GM10266 (cell line): ENCODE data around the gene CLEC11A.

Source experiments
- DNase-seq: peaks from one replicate; pipeline ENCODE4 v3.0.0; 2012; ENCODE audit errors: extremely low spot score
- TF ChIP-seq, protein P1 (sequence below): IDR thresholded peaks from 2 replicates; pipeline ENCODE4 v1.5.1; 2012; ENCODE audit warnings: mild to moderate bottlenecking, low read depth; ENCODE audit not compliant: control insufficient read depth, insufficient read depth; ENCODE audit errors: missing control alignments

CLEC11A gene

GRCh38 chr19:50713556-50714236, 9.5 kb upstream of the CLEC11A start:
- TF ChIP-seq, protein P1, sequence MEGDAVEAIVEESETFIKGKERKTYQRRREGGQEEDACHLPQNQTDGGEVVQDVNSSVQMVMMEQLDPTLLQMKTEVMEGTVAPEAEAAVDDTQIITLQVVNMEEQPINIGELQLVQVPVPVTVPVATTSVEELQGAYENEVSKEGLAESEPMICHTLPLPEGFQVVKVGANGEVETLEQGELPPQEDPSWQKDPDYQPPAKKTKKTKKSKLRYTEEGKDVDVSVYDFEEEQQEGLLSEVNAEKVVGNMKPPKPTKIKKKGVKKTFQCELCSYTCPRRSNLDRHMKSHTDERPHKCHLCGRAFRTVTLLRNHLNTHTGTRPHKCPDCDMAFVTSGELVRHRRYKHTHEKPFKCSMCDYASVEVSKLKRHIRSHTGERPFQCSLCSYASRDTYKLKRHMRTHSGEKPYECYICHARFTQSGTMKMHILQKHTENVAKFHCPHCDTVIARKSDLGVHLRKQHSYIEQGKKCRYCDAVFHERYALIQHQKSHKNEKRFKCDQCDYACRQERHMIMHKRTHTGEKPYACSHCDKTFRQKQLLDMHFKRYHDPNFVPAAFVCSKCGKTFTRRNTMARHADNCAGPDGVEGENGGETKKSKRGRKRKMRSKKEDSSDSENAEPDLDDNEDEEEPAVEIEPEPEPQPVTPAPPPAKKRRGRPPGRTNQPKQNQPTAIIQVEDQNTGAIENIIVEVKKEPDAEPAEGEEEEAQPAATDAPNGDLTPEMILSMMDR: no peak
- no peak for DNase-seq

DNA sequence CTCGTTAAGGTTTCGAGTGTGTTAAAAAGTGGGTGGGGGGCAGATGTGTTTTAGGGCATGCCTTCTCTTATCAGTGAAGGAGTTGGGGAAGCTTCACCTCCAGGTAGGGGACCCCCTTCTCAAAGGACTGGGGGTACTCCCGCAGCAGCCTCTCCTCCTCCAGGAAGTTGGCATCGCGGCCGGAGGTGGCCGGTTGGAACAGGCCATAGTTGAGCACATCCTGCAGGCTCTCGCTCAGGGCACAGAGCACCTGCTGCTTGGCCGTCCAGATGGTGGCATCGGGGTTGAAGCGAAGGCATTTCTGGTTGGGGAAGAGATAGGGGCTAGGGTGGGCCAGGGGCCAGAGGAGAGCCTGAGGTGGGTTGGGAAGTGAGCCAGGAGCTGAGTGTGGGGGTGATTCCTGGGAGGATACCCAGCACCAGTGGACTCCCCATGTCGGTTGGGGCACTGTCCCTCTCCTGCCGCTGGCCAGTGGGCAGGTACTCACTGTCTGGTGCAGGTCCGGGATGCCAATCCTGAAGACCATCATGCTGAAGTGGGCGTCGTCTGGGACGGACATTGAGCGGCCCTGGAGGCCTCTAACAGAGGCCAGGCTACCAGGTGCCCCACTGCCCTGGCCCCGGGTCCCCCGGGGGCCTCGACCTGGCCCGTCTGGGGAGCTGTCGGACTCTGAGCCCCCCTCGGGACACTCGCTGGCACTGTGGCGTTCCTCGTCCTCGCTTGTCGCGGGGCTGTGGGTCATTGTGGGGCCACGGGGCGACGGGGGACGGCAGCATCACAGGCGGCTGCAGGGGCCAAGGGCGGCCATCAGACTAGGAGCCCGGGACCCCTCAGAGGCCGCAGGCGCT, 6.8 kb upstream of the CLEC11A start:
- TF ChIP-seq, protein P1: no peak
- DNase-seq: no peak

DNA sequence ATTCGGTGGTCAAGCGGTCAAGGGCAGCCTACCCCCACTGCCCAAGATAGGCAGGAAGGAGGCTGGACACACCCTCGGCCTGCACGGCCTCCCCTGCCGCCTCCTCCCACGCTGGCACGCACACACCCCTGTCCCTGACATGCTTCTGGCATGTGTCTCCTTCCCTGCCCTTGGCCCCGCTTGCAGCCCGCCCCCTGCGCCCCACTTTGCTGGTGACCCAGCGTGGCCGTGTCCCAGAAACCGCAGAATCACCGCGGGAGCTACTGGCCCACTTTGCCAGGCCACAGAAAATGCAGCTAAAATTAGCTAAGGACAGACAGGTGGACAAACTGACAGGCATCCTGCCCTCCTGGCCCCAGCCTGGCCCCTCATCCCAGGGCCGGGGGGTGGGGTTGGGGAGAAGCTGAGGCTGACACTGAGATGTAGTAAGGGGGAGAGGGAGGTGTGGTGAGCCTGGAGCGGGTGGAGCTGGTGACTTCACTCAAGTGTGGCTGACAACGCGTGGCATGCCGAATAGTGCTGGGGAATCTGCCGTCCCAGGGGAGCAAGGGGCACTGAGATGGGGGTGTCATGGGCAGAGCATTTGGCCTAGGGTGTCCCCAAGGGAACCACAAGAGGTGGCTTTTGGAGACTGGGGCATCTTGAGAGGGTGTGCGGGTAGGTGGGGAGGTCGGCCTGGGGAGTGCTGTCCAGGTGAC, 6.0 kb upstream of the CLEC11A start:
- no peak for DNase-seq
- TF ChIP-seq, protein P1: no peak

GRCh38 chr19:50717891-50718254, 5.3 kb upstream of the CLEC11A start:
- TF ChIP-seq, protein P1: no peak
- DNase-seq: no peak

GRCh38 chr19:50718255-50719118, 4.7 kb upstream of the CLEC11A start:
- TF ChIP-seq, protein P1: no peak

DNA sequence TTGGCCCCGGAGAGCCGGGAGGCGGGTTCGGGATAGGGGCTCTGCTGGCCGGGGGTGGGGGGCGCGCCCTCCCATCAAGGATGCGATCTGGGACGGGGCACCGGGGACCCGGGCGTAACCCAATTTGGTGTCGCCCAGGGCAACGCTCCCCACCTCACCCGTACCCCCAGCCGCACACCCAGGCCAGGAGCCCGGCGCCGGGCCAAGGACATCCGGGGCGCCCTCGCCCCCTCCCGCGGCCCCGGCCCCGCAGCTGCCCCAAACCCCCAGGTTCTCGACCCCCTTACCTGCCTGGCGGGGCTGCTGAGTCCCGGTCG, 4.1 kb upstream of the CLEC11A start:
- DNase-seq: no peak
- TF ChIP-seq, protein P1: no peak

More at GRCh38 chr19:50718255-50719118, 4.7 kb upstream of the CLEC11A start:
- peak; percentile 45 for DNase-seq
